IPS DF 6.9 (cell line): Measurements from ENCODE around the gene GASK1A.

ENCODE experiments used
- DNase-seq: peaks from one replicate; pipeline ENCODE4 v3.0.0-alpha.2; 2013; ENCODE audit warnings: low read depth, low spot score
- H3K27ac ChIP-seq: one replicate; pipeline ENCODE4 v1.5.1; 2013; ENCODE audit warnings: low read length, control low read depth
- H3K27me3 ChIP-seq: 2 replicates; pipeline ENCODE4 v1.6.1; 2013; ENCODE audit warnings: mild to moderate bottlenecking, low read length; ENCODE audit not compliant: control insufficient read depth, insufficient read depth
- H3K36me3 ChIP-seq: 2 replicates; pipeline ENCODE4 v1.6.1; 2013; ENCODE audit warnings: low read length; ENCODE audit not compliant: control insufficient read depth, insufficient read depth
- H3K4me1 ChIP-seq: 2 replicates; pipeline ENCODE4 v1.6.1; 2013; ENCODE audit warnings: low read length; ENCODE audit not compliant: control insufficient read depth, insufficient read depth
- H3K4me3 ChIP-seq: 2 replicates; pipeline ENCODE4 v1.5.1; 2013; ENCODE audit warnings: mild to moderate bottlenecking, low read length
- H3K9me3 ChIP-seq: 2 replicates; pipeline ENCODE4 v1.6.1; 2013; ENCODE audit warnings: low read length, inconsistent platforms; ENCODE audit not compliant: control insufficient read depth, insufficient read depth
- WGBS: extraction: QIAGEN DNeasy Blood & Tissue Kit; methylation state at CpG from one replicate; pipeline ENCODE4 v1.1.7; 2013; ENCODE audit warnings: mixed read lengths, missing lambda C conversion rate; ENCODE audit not compliant: insufficient read length, insufficient coverage; 5-methylcytosine and 5-hydroxymethylcytosine counted together

GASK1A gene

GRCh38 chr3:43074482-43074881 is 95.4 kb downstream of the GASK1A start:
- WGBS = 100% methylated on average over 1 of the region's 4 CpGs
- DNase-seq = no peak
- no peaks in the 10 kb centered on the region for H3K4me1 ChIP-seq
- H3K27ac ChIP-seq = no peak overlapping the region
- no peak overlapping the region for H3K4me3 ChIP-seq
- no peaks in the 10 kb centered on the region for H3K27me3 ChIP-seq
- H3K36me3 ChIP-seq = no peaks in the 10 kb centered on the region
- no peaks in the 10 kb centered on the region for H3K9me3 ChIP-seq

- WGBS = no CpG with 5 or more reads among the region's 5 CpGs
- H3K27ac ChIP-seq = no peak overlapping the region
- no peaks in the 10 kb centered on the region for H3K27me3 ChIP-seq
- no peaks in the 10 kb centered on the region for H3K9me3 ChIP-seq
- peaks cover 5% of the 10 kb centered on the region; the same call in 1 of the 2 replicates for H3K36me3 ChIP-seq
- no peak for DNase-seq
- no peaks in the 10 kb centered on the region for H3K4me1 ChIP-seq
- H3K4me3 ChIP-seq = no peak overlapping the region
Observed at GRCh38 chr3:43074901-43075689, 96.0 kb downstream of the GASK1A start.

DNA sequence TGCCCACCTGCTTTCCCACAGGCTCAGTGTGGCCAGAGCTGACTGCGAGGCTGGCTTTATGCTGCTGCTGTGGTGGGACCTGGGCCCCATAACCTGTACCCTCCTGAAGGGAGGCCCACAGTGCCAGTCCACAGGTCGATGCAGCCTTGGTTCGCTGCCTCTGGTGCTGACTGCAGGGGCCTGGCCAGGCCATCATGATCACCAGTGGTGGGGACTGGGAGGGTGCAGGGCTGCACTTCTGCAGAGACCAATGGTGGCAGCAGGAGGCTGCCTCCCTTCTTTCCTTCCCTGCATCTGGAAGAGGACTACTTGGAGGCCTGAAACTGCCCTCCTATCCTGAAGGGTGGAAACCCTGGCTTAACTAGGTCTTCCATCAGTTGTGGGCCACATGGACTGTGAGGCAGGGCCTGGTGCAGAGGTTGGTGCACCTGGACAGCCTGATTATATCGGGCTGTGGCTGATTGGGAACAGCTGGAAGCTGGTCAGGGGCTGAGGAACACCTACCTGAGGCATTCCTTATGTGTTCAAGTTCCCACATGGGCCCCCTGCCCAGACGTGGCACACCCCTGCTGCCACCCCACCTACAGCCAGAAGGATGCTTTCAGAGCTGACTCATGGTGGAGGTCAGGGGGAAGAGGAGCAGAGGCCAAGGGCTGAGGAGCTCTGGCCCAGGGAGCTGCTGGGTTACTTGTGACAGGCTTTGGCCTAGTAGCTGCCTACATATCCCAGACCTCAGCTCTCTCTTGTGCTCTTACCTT is 97.0 kb downstream of the GASK1A start:
- H3K4me3 ChIP-seq = no peak overlapping the region
- no peak for DNase-seq
- no peaks in the 10 kb centered on the region for H3K4me1 ChIP-seq
- WGBS = no CpG with 5 or more reads among the region's 5 CpGs
- peaks cover 15% of the 10 kb centered on the region; the same call in 1 of the 2 replicates for H3K36me3 ChIP-seq
- H3K27ac ChIP-seq = no peak overlapping the region
- H3K27me3 ChIP-seq = no peaks in the 10 kb centered on the region
- no peaks in the 10 kb centered on the region for H3K9me3 ChIP-seq

DNA sequence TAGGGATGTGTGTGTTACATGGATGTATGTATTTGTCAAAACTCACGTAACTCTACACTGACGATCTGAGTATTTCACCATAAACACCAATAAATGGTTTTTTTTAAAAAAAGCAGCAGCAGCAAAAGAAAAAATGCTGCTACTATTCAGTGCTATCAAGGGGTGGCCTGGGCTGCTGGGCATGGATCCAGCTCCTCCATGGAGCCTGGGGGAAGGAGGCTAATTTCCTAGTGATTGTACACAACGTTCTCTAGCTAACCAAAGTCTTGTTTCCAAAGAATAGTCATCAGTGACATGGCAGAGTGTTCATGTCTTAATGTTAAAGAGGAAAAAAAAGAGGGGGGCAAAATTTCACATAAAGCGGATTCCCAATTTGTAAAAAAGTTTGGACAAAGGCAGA is 97.7 kb downstream of the GASK1A start:
- Histone ChIP-seq H3K4me1 (no peaks in the 10 kb centered on the region), H3K27me3 (no peaks in the 10 kb centered on the region), H3K9me3 (no peaks in the 10 kb centered on the region), H3K27ac (no peak overlapping the region), H3K36me3 (peaks cover 17% of the 10 kb centered on the region; the same call in 1 of the 2 replicates), H3K4me3 (no peak overlapping the region)
- WGBS = no CpG with 5 or more reads among the region's 4 CpGs
- DNase-seq = no peak

DNA sequence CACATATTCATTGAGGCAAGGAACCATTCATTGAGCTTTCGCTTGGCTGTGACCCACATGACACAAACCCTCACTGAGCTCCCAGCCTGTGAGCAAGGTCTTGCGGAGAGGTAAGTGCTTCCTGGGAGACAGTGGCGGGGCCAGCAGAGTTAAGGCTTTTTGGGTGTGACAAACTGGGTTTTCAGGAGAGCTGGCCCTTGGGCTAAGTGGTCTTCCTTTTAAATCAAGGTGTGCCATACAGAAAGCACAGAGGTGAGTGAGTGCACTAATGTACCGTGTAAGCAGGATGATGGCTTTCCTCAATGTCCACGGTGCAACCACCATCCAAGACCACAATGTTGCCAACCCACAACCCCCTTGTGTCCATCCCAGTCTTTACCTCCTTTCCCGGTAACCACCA is 98.2 kb downstream of the GASK1A start:
- H3K4me3 ChIP-seq = no peak overlapping the region
- no peaks in the 10 kb centered on the region for H3K9me3 ChIP-seq
- no CpG with 5 or more reads among the region's 6 CpGs for WGBS
- no peak overlapping the region for H3K27ac ChIP-seq
- peaks cover 17% of the 10 kb centered on the region; the same call in 1 of the 2 replicates for H3K36me3 ChIP-seq
- no peak for DNase-seq
- H3K27me3 ChIP-seq = no peaks in the 10 kb centered on the region
- H3K4me1 ChIP-seq = no peaks in the 10 kb centered on the region

- H3K27me3 ChIP-seq = no peaks in the 10 kb centered on the region
- no peaks in the 10 kb centered on the region for H3K4me1 ChIP-seq
- H3K27ac ChIP-seq = no peak overlapping the region
- no peaks in the 10 kb centered on the region for H3K9me3 ChIP-seq
- H3K36me3 ChIP-seq = peaks cover 17% of the 10 kb centered on the region; the same call in 1 of the 2 replicates
- no peak for DNase-seq
- no peak overlapping the region for H3K4me3 ChIP-seq
Observed at GRCh38 chr3:43077707-43078106, 98.6 kb downstream of the GASK1A start.

- Histone ChIP-seq H3K9me3 (no peaks in the 10 kb centered on the region), H3K27ac (no peak overlapping the region), H3K36me3 (peaks cover 17% of the 10 kb centered on the region; the same call in 1 of the 2 replicates), H3K4me3 (no peak overlapping the region), H3K4me1 (no peaks in the 10 kb centered on the region), H3K27me3 (no peaks in the 10 kb centered on the region)
- DNase-seq = no peak
- no CpG with 5 or more reads among the region's 31 CpGs for WGBS
Observed at GRCh38 chr3:43079536-43080332, 100.6 kb downstream of the GASK1A start.

DNA sequence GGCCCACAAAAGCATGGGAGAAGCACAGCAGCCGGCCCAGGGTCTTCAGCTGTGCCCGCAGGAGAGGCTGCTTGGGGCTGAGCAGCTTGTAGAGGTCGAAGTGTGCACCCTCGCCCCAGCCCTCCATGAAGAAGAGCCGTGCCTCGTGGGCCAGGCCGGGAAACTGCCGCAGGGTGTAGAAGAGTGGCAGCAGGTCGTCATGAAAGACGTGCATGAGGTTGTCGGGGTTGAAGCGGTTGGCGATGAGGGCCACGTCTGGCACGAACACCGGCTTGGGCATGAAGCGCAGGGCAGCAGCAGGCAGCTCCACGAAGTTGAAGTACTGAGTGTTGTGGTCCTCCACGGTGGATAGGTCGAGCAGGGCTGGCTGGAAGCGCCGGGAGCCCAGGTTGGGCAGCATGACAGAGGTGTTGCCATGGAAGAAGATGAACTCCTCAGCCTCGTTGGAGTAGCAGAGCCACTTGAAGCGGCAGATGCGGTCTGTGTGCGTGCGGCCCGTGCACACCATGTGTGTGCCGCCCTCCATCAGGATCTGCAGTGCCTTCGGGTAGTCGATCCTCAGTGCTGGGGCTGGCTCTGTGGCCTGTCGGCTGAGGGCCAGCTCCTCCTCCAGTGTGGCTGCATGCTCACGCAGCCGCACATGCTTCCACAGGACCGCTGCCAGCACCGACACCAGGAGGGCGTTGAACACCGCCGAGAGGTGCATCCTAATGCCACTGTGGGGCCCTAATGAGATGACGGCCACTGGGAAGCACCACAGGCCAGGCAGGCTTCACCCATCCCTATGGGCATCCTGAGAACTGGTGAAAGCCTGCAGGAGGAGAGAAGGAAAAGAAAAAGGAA is 101.8 kb downstream of the GASK1A start:
- WGBS = no CpG with 5 or more reads among the region's 40 CpGs
- DNase-seq = no peak
- no peaks in the 10 kb centered on the region for H3K9me3 ChIP-seq
- H3K27ac ChIP-seq = no peak overlapping the region
- no peak overlapping the region for H3K4me3 ChIP-seq
- no peaks in the 10 kb centered on the region for H3K27me3 ChIP-seq
- no peaks in the 10 kb centered on the region for H3K4me1 ChIP-seq
- peaks cover 17% of the 10 kb centered on the region; the same call in 1 of the 2 replicates for H3K36me3 ChIP-seq

DNA sequence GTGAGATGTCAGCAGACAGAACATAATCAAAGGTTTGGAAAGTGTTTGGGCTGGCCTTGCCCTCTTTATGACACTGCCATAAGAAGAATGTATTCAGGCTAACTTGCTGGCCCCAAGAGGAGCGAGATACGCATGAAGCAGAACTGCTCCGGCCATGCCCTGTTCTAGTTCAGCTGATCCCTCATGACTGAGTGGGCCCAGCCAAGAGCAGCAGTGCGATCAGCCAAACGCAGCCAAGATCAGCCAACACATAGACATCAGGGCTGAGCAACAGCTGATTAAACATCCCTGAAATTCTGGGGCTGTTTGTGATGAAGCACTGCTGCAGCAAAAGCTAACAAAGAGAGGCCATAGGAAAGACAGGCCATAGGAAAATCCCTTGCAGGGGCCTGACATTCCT is 102.7 kb downstream of the GASK1A start:
- Histone ChIP-seq H3K4me3 (no peak overlapping the region), H3K9me3 (no peaks in the 10 kb centered on the region), H3K27me3 (no peaks in the 10 kb centered on the region), H3K27ac (no peak overlapping the region), H3K4me1 (no peaks in the 10 kb centered on the region), H3K36me3 (peaks cover 17% of the 10 kb centered on the region; the same call in 1 of the 2 replicates)
- WGBS = no CpG with 5 or more reads among the region's 5 CpGs
- no peak for DNase-seq
